Stimulated activated memory B cell treated with anti-CD40 and anti-IgM and Interleukin-4, amounts not matched to agents 10 μg/mL and 1 μg/mL and 100 μg/mL, for 72 hours (primary cell): ENCODE results near the gene CLIP2.
"Not testable (repeated sequence)": the region's sequence is repeated elsewhere in the genome, so short reads cannot be mapped to it uniquely, and the experiment has no call there.

Source experiments
- ATAC-seq: fragments of 150-1000 bp; cut with Tn5 transposase; 2 replicates; pipeline ENCODE4 v1.10.0; 2021
- H3K27ac Mint-ChIP-seq: one replicate; pipeline ENCODE4 v1.8.0; 2022; ENCODE audit warnings: mild to moderate bottlenecking, mixed read lengths
- H3K27me3 Mint-ChIP-seq: one replicate; pipeline ENCODE4 v1.8.0; 2022; ENCODE audit warnings: mixed read lengths
- H3K36me3 Mint-ChIP-seq: one replicate; pipeline ENCODE4 v1.8.0; 2022; ENCODE audit warnings: mixed read lengths
- H3K4me1 Mint-ChIP-seq: one replicate; pipeline ENCODE4 v1.8.0; 2022; ENCODE audit warnings: mixed read lengths
- H3K4me3 Mint-ChIP-seq: one replicate; pipeline ENCODE4 v1.8.0; 2022; ENCODE audit warnings: mild to moderate bottlenecking, moderate library complexity, mixed read lengths
- H3K9me3 Mint-ChIP-seq: one replicate; pipeline ENCODE4 v1.8.0; 2022; ENCODE audit warnings: mixed read lengths

The CLIP2 gene

GRCh38 chr7:74329225-74329624 is 40.0 kb downstream of the CLIP2 start:
- no peak overlapping the region for H3K27ac Mint-ChIP-seq

GRCh38 chr7:74332373-74333176 is 43.4 kb downstream of the CLIP2 start:
- ATAC-seq, result no peak
- Mint-ChIP-seq H3K4me3 (no peak overlapping the region), H3K36me3 (peaks cover 50% of the 10 kb centered on the region)

More at GRCh38 chr7:74329225-74329624, 40.0 kb downstream of the CLIP2 start:
- peaks cover 18% of the 10 kb centered on the region for H3K4me1 Mint-ChIP-seq
- H3K27me3 Mint-ChIP-seq, result no peaks in the 10 kb centered on the region
- peaks cover 50% of the 10 kb centered on the region for H3K36me3 Mint-ChIP-seq
- no peak for ATAC-seq
- no peak overlapping the region for H3K4me3 Mint-ChIP-seq
- H3K9me3 Mint-ChIP-seq, result no peaks in the 10 kb centered on the region

GRCh38 chr7:74334030-74334429 is 44.8 kb downstream of the CLIP2 start:
- peaks cover 25% of the 10 kb centered on the region for H3K4me1 Mint-ChIP-seq
- H3K4me3 Mint-ChIP-seq, result no peak overlapping the region
- ATAC-seq, result no peak
- no peaks in the 10 kb centered on the region for H3K27me3 Mint-ChIP-seq
- H3K27ac Mint-ChIP-seq, result no peak overlapping the region
- H3K36me3 Mint-ChIP-seq, result peaks cover 49% of the 10 kb centered on the region
- no peaks in the 10 kb centered on the region for H3K9me3 Mint-ChIP-seq

More at GRCh38 chr7:74332373-74333176, 43.4 kb downstream of the CLIP2 start:
- Mint-ChIP-seq H3K9me3 (no peaks in the 10 kb centered on the region), H3K4me1 (peaks cover 24% of the 10 kb centered on the region), H3K27me3 (no peaks in the 10 kb centered on the region), H3K27ac (no peak overlapping the region)

GRCh38 chr7:74337926-74338325 is 48.7 kb downstream of the CLIP2 start:
- ATAC-seq, result no peak
- Mint-ChIP-seq H3K27ac (peak overlapping the region; percentile 62), H3K9me3 (no peaks in the 10 kb centered on the region), H3K27me3 (no peaks in the 10 kb centered on the region), H3K36me3 (peaks cover 55% of the 10 kb centered on the region), H3K4me1 (peaks cover 24% of the 10 kb centered on the region), H3K4me3 (no peak overlapping the region)

GRCh38 chr7:74338366-74339108 is 49.3 kb downstream of the CLIP2 start:
- Mint-ChIP-seq H3K4me3 (no peak overlapping the region), H3K27me3 (no peaks in the 10 kb centered on the region), H3K36me3 (peaks cover 59% of the 10 kb centered on the region), H3K9me3 (no peaks in the 10 kb centered on the region), H3K27ac (peak overlapping the region; percentile 62), H3K4me1 (peaks cover 24% of the 10 kb centered on the region)
- peak; percentile 43 for ATAC-seq

- H3K9me3 Mint-ChIP-seq, ATAC-seq, H3K27me3 Mint-ChIP-seq, H3K27ac Mint-ChIP-seq, H3K4me3 Mint-ChIP-seq: not testable (repeated sequence)
- Mint-ChIP-seq H3K36me3 (peaks cover 59% of the 10 kb centered on the region), H3K4me1 (peaks cover 24% of the 10 kb centered on the region)
Observed at GRCh38 chr7:74339648-74340047, 50.4 kb downstream of the CLIP2 start.

GRCh38 chr7:74343281-74344131 is 54.3 kb downstream of the CLIP2 start:
- Mint-ChIP-seq H3K9me3 (no peaks in the 10 kb centered on the region), H3K36me3 (peaks cover 64% of the 10 kb centered on the region), H3K4me1 (peaks cover 13% of the 10 kb centered on the region), H3K4me3 (no peak overlapping the region), H3K27ac (no peak overlapping the region), H3K27me3 (no peaks in the 10 kb centered on the region)
- peak; percentile 63 for ATAC-seq

GRCh38 chr7:74344132-74344496 is 54.9 kb downstream of the CLIP2 start:
- Mint-ChIP-seq H3K4me1 (peaks cover 12% of the 10 kb centered on the region), H3K9me3 (no peaks in the 10 kb centered on the region), H3K27ac (no peak overlapping the region), H3K4me3 (no peak overlapping the region), H3K36me3 (peaks cover 60% of the 10 kb centered on the region), H3K27me3 (no peaks in the 10 kb centered on the region)
- no peak for ATAC-seq

GRCh38 chr7:74344786-74345185 is 55.6 kb downstream of the CLIP2 start:
- Mint-ChIP-seq H3K36me3 (peaks cover 55% of the 10 kb centered on the region), H3K27me3 (no peaks in the 10 kb centered on the region), H3K9me3 (no peaks in the 10 kb centered on the region), H3K4me3 (no peak overlapping the region), H3K27ac (no peak overlapping the region), H3K4me1 (peaks cover 12% of the 10 kb centered on the region)
- no peak for ATAC-seq

GRCh38 chr7:74345970-74346369 is 56.8 kb downstream of the CLIP2 start:
- no peak for ATAC-seq
- Mint-ChIP-seq H3K4me3 (no peak overlapping the region), H3K27ac (no peak overlapping the region), H3K36me3 (peaks cover 54% of the 10 kb centered on the region), H3K27me3 (no peaks in the 10 kb centered on the region), H3K4me1 (peaks cover 6% of the 10 kb centered on the region), H3K9me3 (no peaks in the 10 kb centered on the region)

GRCh38 chr7:74349621-74350020 is 60.4 kb downstream of the CLIP2 start:
- no peak for ATAC-seq
- no peak overlapping the region for H3K27ac Mint-ChIP-seq
- no peak overlapping the region for H3K4me3 Mint-ChIP-seq
- H3K27me3 Mint-ChIP-seq, result no peaks in the 10 kb centered on the region
- peaks cover 55% of the 10 kb centered on the region for H3K36me3 Mint-ChIP-seq
- H3K4me1 Mint-ChIP-seq, result peaks cover 6% of the 10 kb centered on the region
- H3K9me3 Mint-ChIP-seq, result peaks cover 3% of the 10 kb centered on the region

GRCh38 chr7:74350751-74351150 is 61.5 kb downstream of the CLIP2 start:
- no peak overlapping the region for H3K27ac Mint-ChIP-seq
- peaks cover 60% of the 10 kb centered on the region for H3K36me3 Mint-ChIP-seq
- no peak overlapping the region for H3K4me3 Mint-ChIP-seq
- no peaks in the 10 kb centered on the region for H3K27me3 Mint-ChIP-seq
- H3K9me3 Mint-ChIP-seq, result peaks cover 7% of the 10 kb centered on the region
- H3K4me1 Mint-ChIP-seq, result peaks cover 6% of the 10 kb centered on the region
- no peak for ATAC-seq

- Mint-ChIP-seq H3K36me3 (peaks cover 69% of the 10 kb centered on the region), H3K27me3 (no peaks in the 10 kb centered on the region), H3K4me3 (no peak overlapping the region), H3K9me3 (peaks cover 11% of the 10 kb centered on the region), H3K4me1 (peaks cover 6% of the 10 kb centered on the region), H3K27ac (no peak overlapping the region)
- ATAC-seq, result no peak
Observed at GRCh38 chr7:74351836-74352235, 62.6 kb downstream of the CLIP2 start.

GRCh38 chr7:74352551-74353138 is 63.4 kb downstream of the CLIP2 start:
- not testable (repeated sequence) for H3K27ac Mint-ChIP-seq, H3K4me3 Mint-ChIP-seq, H3K27me3 Mint-ChIP-seq, ATAC-seq, H3K4me1 Mint-ChIP-seq
- Mint-ChIP-seq H3K9me3 (peaks cover 11% of the 10 kb centered on the region), H3K36me3 (peaks cover 69% of the 10 kb centered on the region)

GRCh38 chr7:74354009-74354408 is 64.8 kb downstream of the CLIP2 start:
- H3K36me3 Mint-ChIP-seq, result peaks cover 71% of the 10 kb centered on the region
- H3K27me3 Mint-ChIP-seq, result no peaks in the 10 kb centered on the region
- no peak overlapping the region for H3K27ac Mint-ChIP-seq
- peaks cover 11% of the 10 kb centered on the region for H3K9me3 Mint-ChIP-seq
- ATAC-seq, result no peak
- no peaks in the 10 kb centered on the region for H3K4me1 Mint-ChIP-seq
- no peak overlapping the region for H3K4me3 Mint-ChIP-seq
